HepG2 (cell line): Measurements from ENCODE around the gene NUDT9. TPM values are rescaled to one million over a fixed set of nuclear protein-coding genes. Genes with fewer than 3 reads are reported as not detected.

Experiments
- ATAC-seq: fragments of 200-7000 bp; cut with Tn5 transposase; 3 replicates; pipeline ENCODE4 v1.9.1; 2020; ENCODE audit warnings: mild to moderate bottlenecking, moderate library complexity
- BruUV-seq: library from RNA; stranded (reverse); fragments of 400-500 nt; replicated peaks from 2 replicates; lab custom pipeline; 2021; lab: Mats Ljungman, UMichigan
- CTCF ChIA-PET: fragments of 300-600 bp; formaldehyde crosslinking; extraction: SDS; loops from one replicate; lab custom pipeline; 2021; ENCODE audit warnings: low total read pairs, inconsistent platforms, low intra/inter-chr PET ratio; lab: Yijun Ruan, JAX
- POLR2A ChIA-PET: fragments of 350-600 bp; sonication (Branson Sonifier 250); formaldehyde crosslinking; loops from one replicate; lab custom pipeline; 2020; ENCODE audit warnings: antibody characterized with exemption, inconsistent platforms; lab: Yijun Ruan, JAX
- DNase-seq: peaks from one replicate; pipeline ENCODE4 v3.0.0-alpha.2; 2015; ENCODE audit warnings: low spot score
- FAIRE-seq: peaks from 3 replicates; lab custom pipeline; 2011; peaks lifted over from hg19 to GRCh38; lab: Jason Lieb, UNC
- H2AFZ ChIP-seq: one replicate; pipeline ENCODE4 v1.6.1; 2011; ENCODE audit warnings: low read length, inconsistent platforms
- H3K27ac ChIP-seq: fragments of 300-600 bp; 3 replicates; pipeline ENCODE4 v1.8.0; 2011; ENCODE audit warnings: mixed run types, mild to moderate bottlenecking, mixed read lengths, low read length, inconsistent platforms; ENCODE audit not compliant: insufficient read depth; ENCODE audit errors: extremely low read length
- H3K27me3 ChIP-seq, 2 experiments: fragments of 200-600 bp in 1 of 2; 2 replicates in 1 of 2; 3 replicates in 1 of 2; pipeline versions ENCODE4 v1.6.0 to v1.8.0; 2011; ENCODE audit warnings: low read length in 2 of 2, mild to moderate bottlenecking in 2 of 2, moderate library complexity in 2 of 2, inconsistent platforms in 1 of 2; ENCODE audit not compliant: insufficient read depth in 2 of 2, control insufficient read depth in 1 of 2
- H3K36me3 ChIP-seq, 2 experiments: fragments of 200-600 bp in 1 of 2; replicated peaks in 1 of 2; 2 replicates in 1 of 2; 3 replicates in 1 of 2; pipeline versions ENCODE4 v1.5.1 to v1.8.0; 2011; ENCODE audit warnings: low read length in 2 of 2, inconsistent platforms in 1 of 2; ENCODE audit not compliant: insufficient read depth in 2 of 2, control insufficient read depth in 1 of 2
- H3K4me1 ChIP-seq: 2 replicates; pipeline ENCODE4 v1.5.1; 2012; ENCODE audit warnings: low read length, inconsistent platforms; ENCODE audit not compliant: insufficient read depth
- H3K4me2 ChIP-seq: 2 replicates; pipeline ENCODE4 v1.6.0; 2011; ENCODE audit warnings: low read depth, low read length, inconsistent platforms
- H3K4me3 ChIP-seq, 3 experiments: fragments of 200-600 bp in 1 of 3; sonication (generic), shearing (Covaris generic) in 1 of 3; replicated peaks in 1 of 3; 2 replicates each; pipeline ENCODE4 v1.5.1; 2011 to 2016; ENCODE audit warnings: low read length in 3 of 3, inconsistent platforms in 2 of 3, low read depth in 2 of 3, mild to moderate bottlenecking in 2 of 3, control low read depth in 1 of 3, mixed read lengths in 1 of 3; ENCODE audit not compliant: insufficient read depth in 1 of 3
- H3K79me2 ChIP-seq: one replicate; pipeline ENCODE4 v1.6.1; 2011; ENCODE audit warnings: low read length, inconsistent platforms; ENCODE audit not compliant: insufficient read depth
- H3K9ac ChIP-seq: 2 replicates; pipeline ENCODE4 v1.6.0; 2011; ENCODE audit warnings: mild to moderate bottlenecking, low read depth, low read length, inconsistent platforms; ENCODE audit not compliant: insufficient read depth
- H3K9me3 ChIP-seq: 2 replicates; pipeline ENCODE4 v1.5.1; 2012; ENCODE audit warnings: mild to moderate bottlenecking, low read length
- H4K20me1 ChIP-seq: 2 replicates; pipeline ENCODE4 v1.6.0; 2011; ENCODE audit warnings: inconsistent platforms, mild to moderate bottlenecking, low read length, moderate library complexity; ENCODE audit not compliant: insufficient read depth
- AGO1 ChIP-seq: fragments of 200-400 bp; formaldehyde crosslinking; IDR thresholded peaks from 2 replicates; pipeline ENCODE4 v1.6.1; 2017; ENCODE audit warnings: mild to moderate bottlenecking, low read depth, low read length, moderate library complexity; ENCODE audit not compliant: poor library complexity, severe bottlenecking
- ERF ChIP-seq: IDR thresholded peaks from 2 replicates; pipeline ENCODE4 v1.6.1; 2018; ENCODE audit warnings: missing biosample characterization, missing genetic modification reagents
- HDAC1 ChIP-seq: sonication (generic); formaldehyde crosslinking; IDR thresholded peaks from 2 replicates; pipeline ENCODE4 v1.5.1; 2020; ENCODE audit warnings: mild to moderate bottlenecking, missing genetic modification reagents
- MAZ ChIP-seq, 2 experiments: sonication (generic) in 1 of 2; formaldehyde crosslinking in 1 of 2; IDR thresholded peaks; 2 replicates each; pipeline versions ENCODE4 v1.5.0 to v1.6.1; 2012 to 2020; ENCODE audit warnings: low read depth in 2 of 2, mild to moderate bottlenecking in 2 of 2, borderline replicate concordance in 1 of 2, improper control_type of control experiment in 1 of 2, low read length in 1 of 2, missing genetic modification reagents in 1 of 2, moderate library complexity in 1 of 2
- POLR2A ChIP-seq, 2 experiments: IDR thresholded peaks; 2 replicates each; pipeline ENCODE4 v1.6.1; 2011; ENCODE audit warnings: low read depth in 2 of 2, low read length in 2 of 2, mild to moderate bottlenecking in 1 of 2, moderate library complexity in 1 of 2; ENCODE audit not compliant: insufficient read depth in 1 of 2
- SPEN ChIP-seq: sonication (generic); formaldehyde crosslinking; IDR thresholded peaks from 2 replicates; pipeline ENCODE4 v1.5.1; 2020; ENCODE audit warnings: low read depth, mild to moderate bottlenecking, missing genetic modification reagents
- XRCC5 ChIP-seq: fragments of 200-400 bp; formaldehyde crosslinking; optimal IDR thresholded peaks from 2 replicates; pipeline ENCODE3; 2017; ENCODE audit warnings: mild to moderate bottlenecking, low read length
- YEATS4 ChIP-seq: sonication (generic); formaldehyde crosslinking; IDR thresholded peaks from 2 replicates; pipeline ENCODE4 v1.4.0; 2020; ENCODE audit warnings: missing genetic modification reagents, borderline replicate concordance
- ZNF552 ChIP-seq: sonication (generic); formaldehyde crosslinking; IDR thresholded peaks from 2 replicates; pipeline ENCODE4 v1.9.0; 2022; ENCODE audit warnings: missing genetic modification reagents, mild to moderate bottlenecking, borderline replicate concordance
- ZNF572 ChIP-seq: sonication (generic); formaldehyde crosslinking; IDR thresholded peaks from 2 replicates; pipeline ENCODE4 v1.5.1; 2020; ENCODE audit warnings: mild to moderate bottlenecking, missing genetic modification reagents
- ZNF737 ChIP-seq: sonication (generic); formaldehyde crosslinking; IDR thresholded peaks from 2 replicates; pipeline ENCODE4 v1.5.0; 2020; ENCODE audit warnings: missing genetic modification reagents, mild to moderate bottlenecking, borderline replicate concordance
- ZNF772 ChIP-seq: sonication (generic); formaldehyde crosslinking; IDR thresholded peaks from 2 replicates; pipeline ENCODE4 v1.5.0; 2020; ENCODE audit warnings: mild to moderate bottlenecking, missing genetic modification reagents
- ZSCAN31 ChIP-seq: sonication (generic); formaldehyde crosslinking; IDR thresholded peaks from 2 replicates; pipeline ENCODE4 v1.5.0; 2020; ENCODE audit warnings: low read depth, mild to moderate bottlenecking, missing genetic modification reagents
- WGBS: methylation state at CpG from one replicate; pipeline ENCODE4 v1.1.6; 2017; ENCODE audit warnings: low lambda C conversion rate; 5-methylcytosine and 5-hydroxymethylcytosine counted together
- in situ Hi-C: cut with HindIII; loops from 2 replicates; pipeline ENCODE4 v1.10.0; 2017; ENCODE audit warnings: low pct_unique_long_range_greater_than_20kb; ENCODE audit not compliant: extremely low pct_ligation_motif_present
- intact Hi-C: fragments of 100-400 bp; cut with micrococcal nuclease; formaldehyde crosslinking; loops from one replicate; pipeline ENCODE4 v1.10.0; 2022; ENCODE audit not compliant: unreplicated experiment
- polyA plus RNA-seq, 8 experiments: library from polyadenylated mRNA; depleted of rRNA in 3 of 8; stranded (reverse) in 7 of 8; unstranded in 1 of 8; fragments of >200 nt; fragmentation: Illumina TruSeq in 4 of 8; extraction: Trizol in 4 of 8; gene quantifications; 2 replicates each; pipeline versions ENCODE4 v1.2.1 to v1.2.3, GENCODE V29; 2011 to 2016; ENCODE audit warnings: low read depth in 4 of 8, missing spikeins in 1 of 8, mixed read lengths in 1 of 8; ENCODE audit not compliant: insufficient read depth in 1 of 8
- total RNA-seq, 5 experiments: library from RNA; depleted of rRNA; stranded (reverse); fragments of >200 nt; fragmentation: Illumina TruSeq; extraction: Trizol; gene quantifications; 2 replicates each; pipeline ENCODE4 v1.2.3, GENCODE V29; 2016; ENCODE audit warnings: low read depth in 1 of 5
- TF ChIP-seq, protein P1 (sequence below): sonication (generic); formaldehyde crosslinking; IDR thresholded peaks from 2 replicates; pipeline ENCODE4 v1.4.0; 2020; ENCODE audit warnings: low read depth, mild to moderate bottlenecking, missing genetic modification reagents
- TF ChIP-seq, protein P2 (sequence below): sonication (generic); formaldehyde crosslinking; IDR thresholded peaks from 2 replicates; pipeline ENCODE4 v1.4.0; 2020; ENCODE audit warnings: mild to moderate bottlenecking, missing genetic modification reagents
- TF ChIP-seq, protein P3 (sequence below): sonication (generic); formaldehyde crosslinking; IDR thresholded peaks from 2 replicates; pipeline ENCODE4 v1.8.0; 2023; ENCODE audit warnings: mild to moderate bottlenecking, missing genetic modification reagents
- TF ChIP-seq, protein P4 (sequence below): sonication (generic); IDR thresholded peaks from 2 replicates; pipeline ENCODE4 v1.6.1; 2016; ENCODE audit warnings: low read depth, borderline replicate concordance
- TF ChIP-seq, protein P5 (sequence below): sonication (generic); formaldehyde crosslinking; IDR thresholded peaks from 2 replicates; pipeline ENCODE4 v1.4.0; 2020; ENCODE audit warnings: missing genetic modification reagents

The NUDT9 gene
- total and polyA plus RNA-seq, 2 of the 13 experiments (the other 11 are each of a cell fraction or from before 2014, with no cell fraction given), result 10.4 to 12.3 TPM

DNA sequence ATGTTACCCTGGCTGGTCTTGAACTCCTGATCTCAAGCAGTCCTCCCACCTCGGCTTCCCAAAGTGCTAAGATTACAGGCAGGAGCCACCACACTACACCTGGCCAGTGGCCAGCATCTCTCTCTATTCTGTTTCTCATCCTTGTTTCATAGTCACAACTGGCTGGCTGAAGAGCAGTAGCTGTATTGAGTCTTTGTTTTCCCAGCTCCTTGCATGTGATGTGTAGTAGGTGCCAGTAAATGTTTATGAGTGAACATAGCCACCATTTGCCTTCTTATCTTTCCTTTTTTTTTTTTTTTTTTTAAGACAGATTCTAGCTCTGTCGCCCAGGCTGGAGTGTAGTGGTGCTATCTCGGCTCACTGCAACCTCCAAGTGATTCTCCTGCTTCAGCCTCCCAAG is 23.6 kb downstream of the NUDT9 start:
- Histone ChIP-seq H3K9me3 (no peaks in the 10 kb centered on the region), H3K4me2 (no peak overlapping the region), H2AFZ (no peak overlapping the region), H3K27ac (no peak overlapping the region), H3K4me3 (no peak overlapping the region), H3K27me3 (no peaks in the 10 kb centered on the region), H3K9ac (no peak overlapping the region), H3K79me2 (no peaks in the 10 kb centered on the region), H3K4me1 (no peaks in the 10 kb centered on the region), H3K36me3 (peaks cover 3 to 32% of the 10 kb centered on the region in 2 experiments; a peak in 2 of 5 replicates), H4K20me1 (no peaks in the 10 kb centered on the region)
- WGBS, result 81% methylated on average over 3 of the region's 3 CpGs
- ChIA-PET CTCF (no interaction called here), POLR2A (interaction anchor here (1.1 kb wide), 1 partner anchor 23 kb away, joined by 6 read pairs; the partner anchor contains the start of gene NUDT9)
- DNase-seq (no peak), FAIRE-seq (no peak), ATAC-seq (no peak)
- in situ Hi-C loops (no loop called here), intact Hi-C loops (no loop called here)
- BruUV-seq, result no TSS peak
- no peak for TF ChIP-seq YEATS4 (CRISPR knock-in tag)
- TF ChIP-seq, protein P1, sequence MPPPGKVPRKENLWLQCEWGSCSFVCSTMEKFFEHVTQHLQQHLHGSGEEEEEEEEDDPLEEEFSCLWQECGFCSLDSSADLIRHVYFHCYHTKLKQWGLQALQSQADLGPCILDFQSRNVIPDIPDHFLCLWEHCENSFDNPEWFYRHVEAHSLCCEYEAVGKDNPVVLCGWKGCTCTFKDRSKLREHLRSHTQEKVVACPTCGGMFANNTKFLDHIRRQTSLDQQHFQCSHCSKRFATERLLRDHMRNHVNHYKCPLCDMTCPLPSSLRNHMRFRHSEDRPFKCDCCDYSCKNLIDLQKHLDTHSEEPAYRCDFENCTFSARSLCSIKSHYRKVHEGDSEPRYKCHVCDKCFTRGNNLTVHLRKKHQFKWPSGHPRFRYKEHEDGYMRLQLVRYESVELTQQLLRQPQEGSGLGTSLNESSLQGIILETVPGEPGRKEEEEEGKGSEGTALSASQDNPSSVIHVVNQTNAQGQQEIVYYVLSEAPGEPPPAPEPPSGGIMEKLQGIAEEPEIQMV (CRISPR knock-in tag), result no peak
- no peak for TF ChIP-seq ZNF772 (CRISPR knock-in tag)
- no peak for TF ChIP-seq XRCC5
- no peak for TF ChIP-seq SPEN (CRISPR knock-in tag)
- TF ChIP-seq, protein P2, sequence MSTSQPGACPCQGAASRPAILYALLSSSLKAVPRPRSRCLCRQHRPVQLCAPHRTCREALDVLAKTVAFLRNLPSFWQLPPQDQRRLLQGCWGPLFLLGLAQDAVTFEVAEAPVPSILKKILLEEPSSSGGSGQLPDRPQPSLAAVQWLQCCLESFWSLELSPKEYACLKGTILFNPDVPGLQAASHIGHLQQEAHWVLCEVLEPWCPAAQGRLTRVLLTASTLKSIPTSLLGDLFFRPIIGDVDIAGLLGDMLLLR (CRISPR knock-in tag), result no peak
- no peak for TF ChIP-seq ERF (CRISPR knock-in tag)
- TF ChIP-seq, protein P3, sequence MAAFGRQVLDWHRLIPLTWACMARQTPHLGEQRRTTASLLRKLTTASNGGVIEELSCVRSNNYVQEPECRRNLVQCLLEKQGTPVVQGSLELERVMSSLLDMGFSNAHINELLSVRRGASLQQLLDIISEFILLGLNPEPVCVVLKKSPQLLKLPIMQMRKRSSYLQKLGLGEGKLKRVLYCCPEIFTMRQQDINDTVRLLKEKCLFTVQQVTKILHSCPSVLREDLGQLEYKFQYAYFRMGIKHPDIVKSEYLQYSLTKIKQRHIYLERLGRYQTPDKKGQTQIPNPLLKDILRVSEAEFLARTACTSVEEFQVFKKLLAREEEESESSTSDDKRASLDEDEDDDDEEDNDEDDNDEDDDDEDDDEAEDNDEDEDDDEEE (CRISPR knock-in tag), result no peak
- no peak for TF ChIP-seq AGO1
- no peak for TF ChIP-seq MAZ (IDR thresholded peaks at IDR 0.05; ENCODE audit: borderline replicate concordance, low read depth, low read length)
- TF ChIP-seq MAZ (CRISPR knock-in tag; IDR thresholded peaks at IDR 0.05; ENCODE audit: low read depth), result no peak
- TF ChIP-seq ZNF552 (CRISPR knock-in tag), result no peak
- TF ChIP-seq, protein P4, sequence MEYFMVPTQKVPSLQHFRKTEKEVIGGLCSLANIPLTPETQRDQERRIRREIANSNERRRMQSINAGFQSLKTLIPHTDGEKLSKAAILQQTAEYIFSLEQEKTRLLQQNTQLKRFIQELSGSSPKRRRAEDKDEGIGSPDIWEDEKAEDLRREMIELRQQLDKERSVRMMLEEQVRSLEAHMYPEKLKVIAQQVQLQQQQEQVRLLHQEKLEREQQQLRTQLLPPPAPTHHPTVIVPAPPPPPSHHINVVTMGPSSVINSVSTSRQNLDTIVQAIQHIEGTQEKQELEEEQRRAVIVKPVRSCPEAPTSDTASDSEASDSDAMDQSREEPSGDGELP, result no peak
- no peak for TF ChIP-seq ZNF572
- TF ChIP-seq ZSCAN31 (CRISPR knock-in tag), result no peak
- TF ChIP-seq POLR2A (IDR thresholded peaks at IDR 0.05; ENCODE audit: insufficient read depth in 1 of 2, low read depth in 2 of 2, low read length in 2 of 2), result no peak
- TF ChIP-seq, protein P5, sequence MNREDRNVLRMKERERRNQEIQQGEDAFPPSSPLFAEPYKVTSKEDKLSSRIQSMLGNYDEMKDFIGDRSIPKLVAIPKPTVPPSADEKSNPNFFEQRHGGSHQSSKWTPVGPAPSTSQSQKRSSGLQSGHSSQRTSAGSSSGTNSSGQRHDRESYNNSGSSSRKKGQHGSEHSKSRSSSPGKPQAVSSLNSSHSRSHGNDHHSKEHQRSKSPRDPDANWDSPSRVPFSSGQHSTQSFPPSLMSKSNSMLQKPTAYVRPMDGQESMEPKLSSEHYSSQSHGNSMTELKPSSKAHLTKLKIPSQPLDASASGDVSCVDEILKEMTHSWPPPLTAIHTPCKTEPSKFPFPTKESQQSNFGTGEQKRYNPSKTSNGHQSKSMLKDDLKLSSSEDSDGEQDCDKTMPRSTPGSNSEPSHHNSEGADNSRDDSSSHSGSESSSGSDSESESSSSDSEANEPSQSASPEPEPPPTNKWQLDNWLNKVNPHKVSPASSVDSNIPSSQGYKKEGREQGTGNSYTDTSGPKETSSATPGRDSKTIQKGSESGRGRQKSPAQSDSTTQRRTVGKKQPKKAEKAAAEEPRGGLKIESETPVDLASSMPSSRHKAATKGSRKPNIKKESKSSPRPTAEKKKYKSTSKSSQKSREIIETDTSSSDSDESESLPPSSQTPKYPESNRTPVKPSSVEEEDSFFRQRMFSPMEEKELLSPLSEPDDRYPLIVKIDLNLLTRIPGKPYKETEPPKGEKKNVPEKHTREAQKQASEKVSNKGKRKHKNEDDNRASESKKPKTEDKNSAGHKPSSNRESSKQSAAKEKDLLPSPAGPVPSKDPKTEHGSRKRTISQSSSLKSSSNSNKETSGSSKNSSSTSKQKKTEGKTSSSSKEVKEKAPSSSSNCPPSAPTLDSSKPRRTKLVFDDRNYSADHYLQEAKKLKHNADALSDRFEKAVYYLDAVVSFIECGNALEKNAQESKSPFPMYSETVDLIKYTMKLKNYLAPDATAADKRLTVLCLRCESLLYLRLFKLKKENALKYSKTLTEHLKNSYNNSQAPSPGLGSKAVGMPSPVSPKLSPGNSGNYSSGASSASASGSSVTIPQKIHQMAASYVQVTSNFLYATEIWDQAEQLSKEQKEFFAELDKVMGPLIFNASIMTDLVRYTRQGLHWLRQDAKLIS (CRISPR knock-in tag), result no peak
- no peak for TF ChIP-seq ZNF737 (CRISPR knock-in tag)
- no peak for TF ChIP-seq HDAC1 (CRISPR knock-in tag)
